ENCODE measurements around the gene ZSCAN5C.

DNA sequence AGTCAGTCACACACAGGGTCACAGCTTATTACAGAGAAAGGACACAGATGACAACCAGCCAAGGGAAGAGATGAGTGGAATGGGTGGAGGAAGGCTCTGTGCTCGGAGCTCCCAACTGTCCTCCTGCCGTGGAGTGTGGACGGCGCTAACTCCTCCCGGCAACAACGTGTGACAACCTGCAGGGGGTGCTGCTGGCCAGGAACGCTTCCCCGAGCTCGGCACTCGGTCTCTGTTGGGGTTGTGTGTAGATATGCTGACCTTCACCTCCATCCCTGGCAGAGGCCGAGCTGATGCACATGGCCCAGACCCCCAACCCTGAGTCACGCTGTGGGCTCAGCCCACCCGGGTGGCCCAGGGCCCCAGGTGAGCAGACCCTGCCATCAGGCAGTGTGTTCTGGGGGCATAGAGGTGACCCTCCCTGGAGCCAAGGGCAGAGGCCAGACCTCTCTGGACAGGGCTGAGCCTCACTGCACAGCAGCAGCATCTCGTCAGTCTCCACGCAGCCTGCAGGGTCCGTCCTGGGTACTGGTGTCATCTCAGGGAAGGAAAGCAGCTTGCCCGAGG is 46.9 kb upstream of the ZSCAN5C start:
- no peak for TF ChIP-seq POLR2AphosphoS5 (IDR thresholded peaks at IDR 0.05; ENCODE audit: low read depth, low read length)
- TF ChIP-seq SIN3A (IDR thresholded peaks at IDR 0.05; ENCODE audit: borderline replicate concordance, insufficient read depth, low read length), result no peak
- TF ChIP-seq, protein P1, sequence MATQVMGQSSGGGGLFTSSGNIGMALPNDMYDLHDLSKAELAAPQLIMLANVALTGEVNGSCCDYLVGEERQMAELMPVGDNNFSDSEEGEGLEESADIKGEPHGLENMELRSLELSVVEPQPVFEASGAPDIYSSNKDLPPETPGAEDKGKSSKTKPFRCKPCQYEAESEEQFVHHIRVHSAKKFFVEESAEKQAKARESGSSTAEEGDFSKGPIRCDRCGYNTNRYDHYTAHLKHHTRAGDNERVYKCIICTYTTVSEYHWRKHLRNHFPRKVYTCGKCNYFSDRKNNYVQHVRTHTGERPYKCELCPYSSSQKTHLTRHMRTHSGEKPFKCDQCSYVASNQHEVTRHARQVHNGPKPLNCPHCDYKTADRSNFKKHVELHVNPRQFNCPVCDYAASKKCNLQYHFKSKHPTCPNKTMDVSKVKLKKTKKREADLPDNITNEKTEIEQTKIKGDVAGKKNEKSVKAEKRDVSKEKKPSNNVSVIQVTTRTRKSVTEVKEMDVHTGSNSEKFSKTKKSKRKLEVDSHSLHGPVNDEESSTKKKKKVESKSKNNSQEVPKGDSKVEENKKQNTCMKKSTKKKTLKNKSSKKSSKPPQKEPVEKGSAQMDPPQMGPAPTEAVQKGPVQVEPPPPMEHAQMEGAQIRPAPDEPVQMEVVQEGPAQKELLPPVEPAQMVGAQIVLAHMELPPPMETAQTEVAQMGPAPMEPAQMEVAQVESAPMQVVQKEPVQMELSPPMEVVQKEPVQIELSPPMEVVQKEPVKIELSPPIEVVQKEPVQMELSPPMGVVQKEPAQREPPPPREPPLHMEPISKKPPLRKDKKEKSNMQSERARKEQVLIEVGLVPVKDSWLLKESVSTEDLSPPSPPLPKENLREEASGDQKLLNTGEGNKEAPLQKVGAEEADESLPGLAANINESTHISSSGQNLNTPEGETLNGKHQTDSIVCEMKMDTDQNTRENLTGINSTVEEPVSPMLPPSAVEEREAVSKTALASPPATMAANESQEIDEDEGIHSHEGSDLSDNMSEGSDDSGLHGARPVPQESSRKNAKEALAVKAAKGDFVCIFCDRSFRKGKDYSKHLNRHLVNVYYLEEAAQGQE (IDR thresholded peaks at IDR 0.05; ENCODE audit: insufficient read depth in 1 of 2, low read depth in 2 of 2, low read length in 2 of 2), result no peak
- no peak for TF ChIP-seq TAF1 (IDR thresholded peaks at IDR 0.05; ENCODE audit: borderline replicate concordance, insufficient read depth, low read length)
